Upper lobe of left lung (tissue), 4 donors: ENCODE data around the gene CADM3.

Experiments
- CTCF ChIP-seq, 6 experiments: fragments of 450-650 bp in 4 of 6; fragments of 200-600 bp in 2 of 6; sonication (generic) in 2 of 6; IDR thresholded peaks; one replicate each; pipeline ENCODE4 v1.5.1; 2016 to 2019; ENCODE audit warnings: antibody characterized with exemption in 6 of 6
- EP300 ChIP-seq, 4 donors: sonication (generic); formaldehyde crosslinking; IDR thresholded peaks; one replicate each; pipeline ENCODE4 v1.5.1; 2017; ENCODE audit warnings: antibody characterized with exemption in 4 of 4, control low read depth in 2 of 4
- POLR2A ChIP-seq, 4 donors: fragments of 450-650 bp; IDR thresholded peaks; one replicate each; pipeline ENCODE4 v1.5.1; 2016 to 2017; ENCODE audit warnings: antibody characterized with exemption in 4 of 4, mild to moderate bottlenecking in 2 of 4

GRCh38 chr1:159140474-159140873, 30.9 kb upstream of the CADM3 start:
- no peak for TF ChIP-seq CTCF (IDR thresholded peaks at IDR 0.05)
- no peak for TF ChIP-seq POLR2A (IDR thresholded peaks at IDR 0.05)
- no peak for TF ChIP-seq EP300 (IDR thresholded peaks at IDR 0.05)
